Measurements from ENCODE around the gene SLIT3.

SLIT3 gene

GRCh38 chr5:168680395-168680794 lies 620.5 kb downstream of the SLIT3 start:
- no peak for TF ChIP-seq CTCF (IDR thresholded peaks at IDR 0.05; ENCODE audit: low read depth, low read length)
- H3K4me3 ChIP-seq (ENCODE audit: low read depth, low read length), result no peak overlapping the region

- peak; percentile 84 for TF ChIP-seq CTCF (IDR thresholded peaks at IDR 0.05; ENCODE audit: low read depth, low read length)
- no peak overlapping the region for H3K4me3 ChIP-seq (ENCODE audit: low read depth, low read length)
Measured at GRCh38 chr5:168679515-168679920, 621.4 kb downstream of the SLIT3 start.

- TF ChIP-seq CTCF (IDR thresholded peaks at IDR 0.05; ENCODE audit: low read depth, low read length), result no peak
- H3K4me3 ChIP-seq (ENCODE audit: low read depth, low read length), result no peak overlapping the region
Measured at GRCh38 chr5:168676501-168676900, 624.4 kb downstream of the SLIT3 start.

GRCh38 chr5:168675883-168676408 lies 625.0 kb downstream of the SLIT3 start:
- no peak overlapping the region for H3K4me3 ChIP-seq (ENCODE audit: low read depth, low read length)
- TF ChIP-seq CTCF (IDR thresholded peaks at IDR 0.05; ENCODE audit: low read depth, low read length), result no peak

- no peak overlapping the region for H3K4me3 ChIP-seq (ENCODE audit: low read depth, low read length)
- no peak for TF ChIP-seq CTCF (IDR thresholded peaks at IDR 0.05; ENCODE audit: low read depth, low read length)
Measured at GRCh38 chr5:168674893-168675482, 626.0 kb downstream of the SLIT3 start.

GRCh38 chr5:168672888-168673287 lies 628.1 kb downstream of the SLIT3 start:
- no peak for TF ChIP-seq CTCF (IDR thresholded peaks at IDR 0.05; ENCODE audit: low read depth, low read length)
- H3K4me3 ChIP-seq (ENCODE audit: low read depth, low read length), result no peak overlapping the region

- H3K4me3 ChIP-seq (ENCODE audit: low read depth, low read length), result no peak overlapping the region
- TF ChIP-seq CTCF (IDR thresholded peaks at IDR 0.05; ENCODE audit: low read depth, low read length), result no peak
Measured at GRCh38 chr5:168672016-168672415, 628.9 kb downstream of the SLIT3 start.

Measured in WI38 (cell line).